Smooth muscle cell (in vitro differentiated cells): Measurements from ENCODE around the gene TNS1. TPM values are rescaled to one million over a fixed set of nuclear protein-coding genes. Genes with fewer than 3 reads are reported as not detected.
A peak's percentile ranks its signal among the peaks of the same experiment; 100 is the strongest.

Experiments
- DNase-seq: peaks from one replicate; lab custom pipeline; 2025; ENCODE audit not compliant: unreplicated experiment; lab: John Stamatoyannopoulos, UW
- H2AFZ ChIP-seq: fragments of 200-600 bp; sonication (generic); 2 replicates; pipeline ENCODE4 v1.6.0; 2016; ENCODE audit warnings: antibody characterized with exemption, low read depth, mild to moderate bottlenecking
- H3F3A ChIP-seq: fragments of 200-600 bp; sonication (generic); 2 replicates; pipeline ENCODE4 v1.6.0; 2017; ENCODE audit warnings: antibody characterized with exemption, low read depth
- H3K27ac ChIP-seq: fragments of 200-600 bp; sonication (generic); 2 replicates; pipeline ENCODE4 v1.5.1; 2016; ENCODE audit warnings: low read depth, mild to moderate bottlenecking
- H3K27me3 ChIP-seq: fragments of 200-600 bp; sonication (generic); 2 replicates; pipeline ENCODE4 v1.6.1; 2016; ENCODE audit warnings: low read depth, mild to moderate bottlenecking
- H3K36me3 ChIP-seq: fragments of 200-600 bp; sonication (generic); 2 replicates; pipeline ENCODE4 v1.5.1; 2016; ENCODE audit warnings: low read depth
- H3K4me1 ChIP-seq: fragments of 200-600 bp; sonication (generic); 2 replicates; pipeline ENCODE4 v1.5.1; 2016; ENCODE audit warnings: low read depth
- H3K4me2 ChIP-seq: fragments of 200-600 bp; sonication (generic); 2 replicates; pipeline ENCODE4 v1.6.0; 2016; ENCODE audit warnings: mild to moderate bottlenecking
- H3K4me3 ChIP-seq: fragments of 200-600 bp; sonication (generic); 2 replicates; pipeline ENCODE4 v1.5.1; 2016; ENCODE audit warnings: mild to moderate bottlenecking
- H3K79me2 ChIP-seq: fragments of 200-600 bp; sonication (generic); 2 replicates; pipeline ENCODE4 v1.6.0; 2016; ENCODE audit warnings: low read depth, mild to moderate bottlenecking
- H3K9ac ChIP-seq: fragments of 200-600 bp; sonication (generic); 2 replicates; pipeline ENCODE4 v1.6.0; 2016; ENCODE audit warnings: low read depth
- H3K9me3 ChIP-seq: fragments of 200-600 bp; sonication (generic); replicated peaks from 2 replicates; pipeline ENCODE4 v1.5.1; 2016; ENCODE audit warnings: low read depth
- H4K20me1 ChIP-seq: fragments of 200-600 bp; sonication (generic); 2 replicates; pipeline ENCODE4 v1.6.0; 2016; ENCODE audit warnings: low read depth
- CTCF ChIP-seq: fragments of 200-600 bp; sonication (generic); IDR thresholded peaks from 2 replicates; pipeline ENCODE4 v1.5.1; 2017; ENCODE audit warnings: borderline replicate concordance, mild to moderate bottlenecking, antibody characterized with exemption; ENCODE audit not compliant: insufficient read depth, poor library complexity, severe bottlenecking
- WGBS: methylation state at CpG from one replicate; pipeline ENCODE4 v1.1.7; 2016; ENCODE audit warnings: low lambda C conversion rate; 5-methylcytosine and 5-hydroxymethylcytosine counted together
- polyA plus RNA-seq: library from polyadenylated mRNA; unstranded; fragments of >200 nt; fragmentation: Nextera tagmentation; extraction: Ambion mirVana; gene quantifications from 2 replicates; pipeline ENCODE4 v1.2.1, GENCODE V29; 2016
- total RNA-seq: library from RNA; depleted of rRNA; stranded (reverse); fragments of >200 nt; gene quantifications from 2 replicates; pipeline ENCODE4 v1.2.3, GENCODE V29; 2014

The TNS1 gene
- total and polyA plus RNA-seq, 2 experiments from 2014 or later: 52.3 to 61.5 TPM

GRCh38 chr2:217849154-217849975 is 153.4 kb downstream of the TNS1 start:
- WGBS: 88% methylated on average over 9 of the region's 9 CpGs
- no peaks in the 10 kb centered on the region for H3K36me3 ChIP-seq

GRCh38 chr2:217848351-217848957 is 154.3 kb downstream of the TNS1 start:
- no peak overlapping the region for H3K4me3 ChIP-seq
- H3F3A ChIP-seq: peaks cover 57% of the 10 kb centered on the region
- no peak overlapping the region for H2AFZ ChIP-seq
- no peak for TF ChIP-seq CTCF
- H3K9me3 ChIP-seq: no peaks in the 10 kb centered on the region
- H3K27ac ChIP-seq: no peak overlapping the region
- H3K27me3 ChIP-seq: no peaks in the 10 kb centered on the region
- peaks cover 35% of the 10 kb centered on the region for H3K79me2 ChIP-seq
- no peak for DNase-seq
- WGBS: 96% methylated on average over 26 of the region's 27 CpGs
- H3K9ac ChIP-seq: no peak overlapping the region
- no peaks in the 10 kb centered on the region for H3K36me3 ChIP-seq
- H4K20me1 ChIP-seq: peaks cover 100% of the 10 kb centered on the region
- H3K4me1 ChIP-seq: peaks cover 24% of the 10 kb centered on the region
- H3K4me2 ChIP-seq: no peak overlapping the region

More at GRCh38 chr2:217849154-217849975, 153.4 kb downstream of the TNS1 start:
- H3K79me2 ChIP-seq: peaks cover 41% of the 10 kb centered on the region
- H3K4me3 ChIP-seq: no peak overlapping the region
- TF ChIP-seq CTCF: no peak
- DNase-seq: no peak
- peak overlapping the region; percentile 69 for H3K27ac ChIP-seq
- no peaks in the 10 kb centered on the region for H3K27me3 ChIP-seq
- H4K20me1 ChIP-seq: peaks cover 100% of the 10 kb centered on the region
- peaks cover 29% of the 10 kb centered on the region for H3K4me1 ChIP-seq
- peaks cover 57% of the 10 kb centered on the region for H3F3A ChIP-seq
- no peak overlapping the region for H2AFZ ChIP-seq
- no peak overlapping the region for H3K9ac ChIP-seq
- peak overlapping the region; percentile 79 for H3K4me2 ChIP-seq
- no peaks in the 10 kb centered on the region for H3K9me3 ChIP-seq

- Histone ChIP-seq H2AFZ (no peak overlapping the region), H3K27me3 (no peaks in the 10 kb centered on the region), H3K79me2 (peaks cover 31% of the 10 kb centered on the region), H3K9ac (no peak overlapping the region), H3K4me3 (no peak overlapping the region), H3K4me1 (peaks cover 18% of the 10 kb centered on the region), H3K36me3 (no peaks in the 10 kb centered on the region), H3K9me3 (no peaks in the 10 kb centered on the region), H3F3A (peaks cover 59% of the 10 kb centered on the region), H3K27ac (no peak overlapping the region), H4K20me1 (peaks cover 100% of the 10 kb centered on the region), H3K4me2 (no peak overlapping the region)
- DNase-seq: no peak
- WGBS: 94% methylated on average over 20 of the region's 20 CpGs
- no peak for TF ChIP-seq CTCF
Observed at GRCh38 chr2:217847552-217848350, 155.0 kb downstream of the TNS1 start.
